Activated naive CD4-positive, alpha-beta T cell treated with anti-CD3 and anti-CD28 coated beads, Interleukin-2, amount 50 U/mL, for 72 hours (primary cell): ENCODE measurements around the gene CYP1A2. TPM values are rescaled to one million over a fixed set of nuclear protein-coding genes. Genes with fewer than 3 reads are reported as not detected.

Experiments
- ATAC-seq, 2 donors: fragments of 150-1000 bp; cut with Tn5 transposase; 2 replicates each; pipeline ENCODE4 v1.10.0; 2021; ENCODE audit warnings: mild to moderate bottlenecking in 2 of 2, moderate library complexity in 2 of 2
- DNase-seq, 2 donors: peaks; one replicate each; pipeline ENCODE4 v3.0.0; 2021 to 2022; ENCODE audit warnings: low spot score in 2 of 2
- H3K27ac Mint-ChIP-seq, 2 donors: one replicate each; pipeline ENCODE4 v1.8.0; 2022; ENCODE audit warnings: mild to moderate bottlenecking in 2 of 2, mixed read lengths in 2 of 2
- H3K36me3 Mint-ChIP-seq, 2 donors: one replicate each; pipeline ENCODE4 v1.8.0; 2022; ENCODE audit warnings: mixed read lengths in 2 of 2
- H3K9me3 Mint-ChIP-seq, 2 donors: one replicate each; pipeline ENCODE4 v1.8.0; 2022; ENCODE audit warnings: mixed read lengths in 2 of 2
- total RNA-seq, 2 donors: library from RNA; stranded (reverse); gene quantifications; one replicate each; pipeline ENCODE4 v1.2.3, GENCODE V29; 2022

The CYP1A2 gene
- total RNA-seq, 2 donors from 2014 or later = not detected

- ATAC-seq = peak in 1 of 2 donors; percentile 42
- peak in 1 of 2 donors; percentile 74 for DNase-seq
- H3K36me3 Mint-ChIP-seq = peaks cover 27 to 62% of the 10 kb centered on the region in 2 donors
- peak overlapping the region; percentile 94 to 99 for H3K27ac Mint-ChIP-seq
- H3K9me3 Mint-ChIP-seq = no peaks in the 10 kb centered on the region
Observed at GRCh38 chr15:74790080-74790916, 41.7 kb downstream of the CYP1A2 start.

- peaks cover 20 to 58% of the 10 kb centered on the region in 2 donors for H3K36me3 Mint-ChIP-seq
- no peak for ATAC-seq
Observed at GRCh38 chr15:74791007-74791406, 42.4 kb downstream of the CYP1A2 start.

DNA sequence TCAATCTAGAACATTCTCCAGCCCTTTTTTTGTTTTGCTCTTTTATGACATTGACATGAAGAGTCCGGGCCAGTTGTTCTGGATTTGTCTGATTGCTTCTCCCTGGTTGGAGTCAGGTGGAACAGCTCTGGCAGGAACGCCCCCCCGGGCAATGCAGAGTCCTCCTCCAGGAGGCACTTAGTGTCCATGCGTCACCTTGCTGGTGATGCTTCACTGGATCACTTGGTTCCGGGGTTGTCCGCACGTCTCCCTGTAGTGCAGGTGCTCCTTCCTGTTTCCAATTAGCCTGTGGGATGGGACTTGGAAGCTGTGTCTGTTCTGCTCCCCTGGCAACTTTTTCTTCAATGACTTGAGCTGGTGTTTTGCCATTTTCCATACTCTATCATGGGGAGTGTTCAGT is 43.0 kb downstream of the CYP1A2 start:
- DNase-seq = no peak
- H3K27ac Mint-ChIP-seq = peak overlapping the region; percentile 61 to 94
- peaks cover 14 to 58% of the 10 kb centered on the region in 2 donors for H3K36me3 Mint-ChIP-seq
- no peak for ATAC-seq
- H3K9me3 Mint-ChIP-seq = no peaks in the 10 kb centered on the region

More at GRCh38 chr15:74791007-74791406, 42.4 kb downstream of the CYP1A2 start:
- peak overlapping the region; percentile 94 for H3K27ac Mint-ChIP-seq
- no peaks in the 10 kb centered on the region for H3K9me3 Mint-ChIP-seq
- no peak for DNase-seq

DNA sequence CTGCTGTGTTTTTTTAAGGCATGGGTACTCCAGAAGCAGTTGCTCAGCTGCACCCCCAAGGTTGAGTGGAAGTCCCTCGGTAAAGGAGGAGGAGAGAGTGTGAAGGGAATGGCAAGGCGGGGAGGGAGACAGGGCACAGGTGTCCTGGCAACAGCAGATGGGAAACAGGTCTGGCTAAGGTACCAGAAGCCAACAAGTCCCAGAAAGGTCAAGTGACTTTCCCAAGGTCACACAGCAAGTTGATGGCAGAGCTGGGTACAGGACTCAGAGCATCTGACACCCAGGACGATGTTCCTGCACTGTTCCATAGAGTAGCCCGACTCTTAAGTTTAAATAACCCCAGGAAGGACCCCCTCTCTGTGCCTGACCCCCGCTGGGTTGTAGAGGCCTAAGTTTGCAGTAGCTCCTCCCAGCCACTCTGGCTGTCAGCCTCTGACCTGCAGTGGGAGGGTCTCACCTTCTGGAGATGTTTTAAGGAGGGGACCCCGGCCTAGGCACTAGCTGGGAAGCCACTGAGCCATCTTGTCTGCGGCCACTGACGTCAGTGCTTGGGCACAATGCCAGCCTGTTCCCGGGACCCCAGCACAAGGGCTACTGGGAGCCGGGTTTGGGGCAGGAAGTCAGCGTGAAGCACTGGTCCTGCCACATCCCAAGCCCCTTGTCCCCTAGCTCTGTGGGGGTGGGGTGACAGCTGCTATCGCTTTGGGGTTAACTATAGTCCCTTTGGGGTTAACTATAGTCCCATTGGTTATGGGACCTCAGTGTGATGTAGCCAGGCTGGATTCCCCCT is 43.8 kb downstream of the CYP1A2 start:
- peak overlapping the region; percentile 61 to 94 for H3K27ac Mint-ChIP-seq
- DNase-seq (no peak), ATAC-seq (no peak)
- H3K36me3 Mint-ChIP-seq = peaks cover 13 to 53% of the 10 kb centered on the region in 2 donors
- H3K9me3 Mint-ChIP-seq = no peaks in the 10 kb centered on the region

GRCh38 chr15:74793135-74794028 is 44.7 kb downstream of the CYP1A2 start:
- Mint-ChIP-seq H3K27ac (peak overlapping the region; percentile 19 to 61), H3K36me3 (peaks cover 11 to 49% of the 10 kb centered on the region in 2 donors), H3K9me3 (no peaks in the 10 kb centered on the region)
- ATAC-seq (peak in 1 of 2 donors; percentile 32), DNase-seq (peak in 1 of 2 donors; percentile 63)

DNA sequence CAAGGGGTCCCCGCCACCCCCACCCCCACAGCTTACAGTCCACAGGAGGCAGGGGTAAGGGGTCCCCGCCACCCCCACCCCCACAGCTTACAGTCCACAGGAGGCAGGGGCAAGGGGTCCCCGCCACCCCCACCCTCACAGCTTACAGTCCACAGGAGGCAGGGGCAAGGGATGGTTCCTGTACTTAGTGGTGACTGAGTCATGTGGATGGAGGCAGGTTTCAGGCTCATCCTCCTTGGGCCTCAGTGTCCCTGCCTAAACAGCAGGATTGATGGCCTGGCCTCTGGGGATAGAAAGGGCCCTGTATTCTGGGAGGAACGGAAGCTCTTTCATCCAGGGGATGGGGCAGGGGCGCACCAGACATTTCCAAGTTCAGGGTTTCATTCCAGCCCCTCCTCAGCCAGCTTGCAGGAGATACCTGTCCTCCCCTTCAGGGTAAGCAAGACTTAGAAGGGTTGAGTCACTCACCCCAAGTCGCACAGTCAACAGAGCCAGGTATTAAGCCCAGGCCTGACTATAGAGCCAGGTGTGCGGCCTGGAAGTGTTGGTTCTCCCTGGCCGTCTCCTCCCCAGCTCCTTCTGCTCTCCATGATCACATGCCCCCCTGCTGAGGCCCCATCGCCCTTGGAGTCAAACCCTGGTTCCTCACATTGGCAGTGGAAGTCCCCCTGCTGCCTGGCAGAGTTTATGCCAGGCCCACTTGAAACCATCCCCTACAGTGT is 45.8 kb downstream of the CYP1A2 start:
- Mint-ChIP-seq H3K27ac (peak overlapping the region; percentile 82 to 93), H3K36me3 (peaks cover 8 to 39% of the 10 kb centered on the region in 2 donors), H3K9me3 (no peaks in the 10 kb centered on the region)
- ATAC-seq (peak; percentile 33 to 60), DNase-seq (no peak)

- ATAC-seq = no peak
- H3K36me3 Mint-ChIP-seq = peaks cover 8 to 33% of the 10 kb centered on the region in 2 donors
- peak overlapping the region; percentile 82 to 93 for H3K27ac Mint-ChIP-seq
- no peaks in the 10 kb centered on the region for H3K9me3 Mint-ChIP-seq
- no peak for DNase-seq
Observed at GRCh38 chr15:74794970-74795349, 46.3 kb downstream of the CYP1A2 start.

DNA sequence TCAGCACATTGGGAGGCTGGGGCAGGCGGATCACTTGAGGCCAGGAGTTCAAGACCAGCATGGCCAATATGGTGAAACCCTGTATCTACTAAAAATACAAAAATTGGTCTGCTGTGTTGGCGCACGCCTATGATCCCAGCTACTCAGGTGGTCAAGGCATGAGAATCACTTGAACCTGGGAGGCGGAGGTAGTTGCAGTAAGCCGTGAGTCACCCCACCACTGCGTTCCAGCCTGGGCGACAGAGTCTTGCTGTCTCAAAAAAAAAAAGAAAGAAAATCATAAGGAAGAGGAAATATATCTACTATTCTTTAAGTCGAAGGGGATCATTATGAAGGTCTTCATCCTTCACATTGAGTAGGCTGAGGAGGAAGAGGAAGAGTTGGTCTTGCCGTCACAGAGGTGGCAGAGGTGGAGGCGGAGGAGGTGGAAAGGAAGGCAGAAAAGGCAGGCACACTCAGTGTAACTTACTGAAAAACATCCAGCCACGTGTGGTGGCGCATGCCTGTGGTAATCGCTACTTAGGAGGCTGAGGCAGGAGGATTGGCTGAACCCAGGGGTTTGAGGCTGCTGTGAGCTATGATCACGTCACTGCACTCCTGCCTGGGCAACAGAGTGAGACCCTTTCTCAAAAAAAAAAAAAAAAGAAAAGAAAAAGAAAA is 47.5 kb downstream of the CYP1A2 start:
- H3K36me3 Mint-ChIP-seq = peaks cover 8 to 24% of the 10 kb centered on the region in 2 donors
- no peaks in the 10 kb centered on the region for H3K9me3 Mint-ChIP-seq
- no peak for DNase-seq
- ATAC-seq = peak; percentile 28 to 49
- H3K27ac Mint-ChIP-seq = peak overlapping the region; percentile 82 to 92

GRCh38 chr15:74798388-74799254 is 50.0 kb downstream of the CYP1A2 start:
- Mint-ChIP-seq H3K27ac (peak overlapping the region; percentile 82 to 94), H3K9me3 (no peaks in the 10 kb centered on the region), H3K36me3 (peaks cover 0 to 17% of the 10 kb centered on the region in 2 donors)
- ATAC-seq (no peak), DNase-seq (no peak)

GRCh38 chr15:74799255-74799855 is 50.7 kb downstream of the CYP1A2 start:
- Mint-ChIP-seq H3K9me3 (no peaks in the 10 kb centered on the region), H3K36me3 (peaks cover 0 to 24% of the 10 kb centered on the region in 2 donors), H3K27ac (peak overlapping the region; percentile 82 to 85)
- DNase-seq = no peak
- ATAC-seq = peak; percentile 8 to 14

DNA sequence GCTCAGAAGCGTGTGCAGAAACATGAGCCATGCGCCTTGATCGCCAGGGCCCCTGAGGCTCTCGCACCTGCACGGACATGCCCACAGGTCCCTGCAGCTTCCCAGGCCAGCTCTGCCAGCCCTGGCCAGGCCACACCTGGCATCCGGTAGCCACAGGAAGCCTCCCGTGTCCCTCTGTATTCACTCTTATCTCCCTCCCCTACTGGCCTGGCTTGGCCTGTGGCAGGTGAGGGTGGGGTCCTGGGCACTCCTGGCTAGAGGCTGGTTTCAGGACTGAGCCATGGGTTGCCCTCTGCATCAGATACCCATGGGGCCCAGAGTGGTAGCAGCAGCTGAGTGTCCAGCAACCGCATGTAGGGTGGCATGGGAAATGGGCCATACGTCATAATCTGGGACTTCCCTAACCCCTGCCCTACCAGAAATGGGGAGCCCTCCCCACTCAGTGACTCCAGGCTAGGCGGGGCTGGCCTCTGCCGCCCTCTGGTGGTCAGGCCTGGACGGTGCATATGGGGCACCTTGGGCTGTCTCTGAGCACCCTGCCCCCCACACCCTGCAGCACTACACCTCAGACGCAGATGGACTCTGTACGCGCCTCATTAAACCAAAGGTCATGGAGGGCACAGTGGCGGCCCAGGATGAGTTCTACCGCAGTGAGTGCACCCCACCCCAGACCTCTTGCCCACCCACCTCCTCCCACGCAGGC is 51.4 kb downstream of the CYP1A2 start:
- ATAC-seq (peak; percentile 83 to 90), DNase-seq (peak; percentile 88 to 93)
- Mint-ChIP-seq H3K36me3 (peaks cover 0 to 29% of the 10 kb centered on the region in 2 donors), H3K9me3 (no peaks in the 10 kb centered on the region), H3K27ac (peak overlapping the region; percentile 82 to 90)

- H3K27ac Mint-ChIP-seq = peak overlapping the region; percentile 82 to 90
- H3K36me3 Mint-ChIP-seq = peaks cover 0 to 31% of the 10 kb centered on the region in 2 donors
- ATAC-seq (no peak), DNase-seq (no peak)
- H3K9me3 Mint-ChIP-seq = no peaks in the 10 kb centered on the region
Observed at GRCh38 chr15:74800559-74801094, 52.0 kb downstream of the CYP1A2 start.

- ATAC-seq = no peak
- DNase-seq = no peak
- peak overlapping the region in 1 of 2 donors; percentile 77 for H3K27ac Mint-ChIP-seq
- H3K36me3 Mint-ChIP-seq = peaks cover 0 to 24% of the 10 kb centered on the region in 2 donors
- no peaks in the 10 kb centered on the region for H3K9me3 Mint-ChIP-seq
Observed at GRCh38 chr15:74801311-74801997, 52.8 kb downstream of the CYP1A2 start.
